HL-60 (cell line): ENCODE measurements around the gene LIX1.
"Not testable (repeated sequence)": the region's sequence is repeated elsewhere in the genome, so short reads cannot be mapped to it uniquely, and the experiment has no call there.

Experiments used
- DNase-seq, 2 experiments: peaks; one replicate each; pipeline ENCODE4 v3.0.0-alpha.2; 2010 to 2020; ENCODE audit warnings: low read depth in 1 of 2, low spot score in 1 of 2
- H3K27ac ChIP-seq: fragments of 250-450 bp; sonication (Bioruptor Pico); replicated peaks from 2 replicates; pipeline ENCODE4 v1.5.1; 2020; ENCODE audit warnings: mild to moderate bottlenecking, moderate library complexity
- H3K27me3 ChIP-seq: fragments of 250-450 bp; sonication (Bioruptor Pico); 2 replicates; pipeline ENCODE4 v1.5.1; 2021; ENCODE audit warnings: mild to moderate bottlenecking, moderate library complexity; ENCODE audit not compliant: insufficient read depth, poor library complexity, severe bottlenecking
- H3K4me3 ChIP-seq: replicated peaks from 2 replicates; pipeline ENCODE4 v1.5.1; 2011; ENCODE audit warnings: mild to moderate bottlenecking, control low read depth, low read length; ENCODE audit not compliant: insufficient read depth
- CTCF ChIP-seq: IDR thresholded peaks from one replicate; pipeline ENCODE4 v1.5.1; 2011; ENCODE audit warnings: low read length, control low read depth, inconsistent platforms; ENCODE audit not compliant: insufficient read depth
- GABPA ChIP-seq: IDR thresholded peaks from 2 replicates; pipeline ENCODE4 v1.6.1; 2012; ENCODE audit warnings: low read depth
- POLR2AphosphoS5 ChIP-seq: IDR thresholded peaks from 2 replicates; pipeline ENCODE4 v1.6.1; 2012; ENCODE audit warnings: low read depth
- REST ChIP-seq: IDR thresholded peaks from 2 replicates; pipeline ENCODE4 v1.6.1; 2012; ENCODE audit warnings: low read depth; ENCODE audit not compliant: insufficient replicate concordance
- SPI1 ChIP-seq: IDR thresholded peaks from 2 replicates; pipeline ENCODE4 v1.6.1; 2012; ENCODE audit warnings: low read depth, mild to moderate bottlenecking, borderline replicate concordance

Gene LIX1

GRCh38 chr5:97143704-97144103, 1.3 kb upstream of the LIX1 start:
- no peak for DNase-seq
- H3K4me3 ChIP-seq: no peak overlapping the region
- no peaks in the 10 kb centered on the region for H3K27me3 ChIP-seq
- H3K27ac ChIP-seq: no peak overlapping the region
- TF ChIP-seq SPI1: no peak

- no peak overlapping the region for H3K4me3 ChIP-seq
- H3K27me3 ChIP-seq: no peaks in the 10 kb centered on the region
- TF ChIP-seq POLR2AphosphoS5 (no peak), GABPA (no peak), SPI1 (no peak), CTCF (no peak), REST (no peak)
- no peak overlapping the region for H3K27ac ChIP-seq
- DNase-seq: no peak
These were observed 872 bp downstream of the LIX1 start for GRCh38 chr5:97141539-97141938.

GRCh38 chr5:97141031-97141430, 1.4 kb downstream of the LIX1 start:
- Histone ChIP-seq H3K27ac (no peak overlapping the region), H3K27me3 (no peaks in the 10 kb centered on the region), H3K4me3 (no peak overlapping the region)
- no peak for TF ChIP-seq POLR2AphosphoS5
- TF ChIP-seq REST: no peak
- no peak for TF ChIP-seq SPI1
- no peak for TF ChIP-seq CTCF
- TF ChIP-seq GABPA: no peak
- DNase-seq: no peak

GRCh38 chr5:97140250-97140649, 2.2 kb downstream of the LIX1 start:
- H3K27ac ChIP-seq, H3K27me3 ChIP-seq, H3K4me3 ChIP-seq, DNase-seq: not testable (repeated sequence)

- Histone ChIP-seq H3K4me3 (no peak overlapping the region), H3K27me3 (no peaks in the 10 kb centered on the region), H3K27ac (no peak overlapping the region)
- no peak for TF ChIP-seq CTCF
- no peak for DNase-seq
These were observed 5.9 kb downstream of the LIX1 start for GRCh38 chr5:97136475-97136874.
